HUES6 (cell line): Measurements from ENCODE around the gene RAPGEF6.

ENCODE experiments used
- H3K27ac ChIP-seq: 2 replicates; pipeline ENCODE4 v1.7.0; 2013; ENCODE audit warnings: low read depth, mild to moderate bottlenecking, low read length, inconsistent platforms
- H3K27me3 ChIP-seq: 2 replicates; pipeline ENCODE4 v1.6.1; 2013; ENCODE audit warnings: low read length; ENCODE audit not compliant: control insufficient read depth, insufficient read depth
- H3K36me3 ChIP-seq: 2 replicates; pipeline ENCODE4 v1.6.1; 2013; ENCODE audit warnings: low read length; ENCODE audit not compliant: control insufficient read depth, insufficient read depth
- H3K4me1 ChIP-seq: 2 replicates; pipeline ENCODE4 v1.6.1; 2013; ENCODE audit warnings: low read length; ENCODE audit not compliant: control insufficient read depth, insufficient read depth
- H3K4me3 ChIP-seq: 2 replicates; pipeline ENCODE4 v1.5.1; 2013; ENCODE audit warnings: low read depth, low read length
- H3K9ac ChIP-seq: one replicate; pipeline ENCODE4 v1.6.1; 2013; ENCODE audit warnings: mild to moderate bottlenecking, low read length
- H3K9me3 ChIP-seq: 2 replicates; pipeline ENCODE4 v1.6.1; 2013; ENCODE audit warnings: low read depth, low read length; ENCODE audit not compliant: control insufficient read depth, insufficient read depth

Gene RAPGEF6

DNA sequence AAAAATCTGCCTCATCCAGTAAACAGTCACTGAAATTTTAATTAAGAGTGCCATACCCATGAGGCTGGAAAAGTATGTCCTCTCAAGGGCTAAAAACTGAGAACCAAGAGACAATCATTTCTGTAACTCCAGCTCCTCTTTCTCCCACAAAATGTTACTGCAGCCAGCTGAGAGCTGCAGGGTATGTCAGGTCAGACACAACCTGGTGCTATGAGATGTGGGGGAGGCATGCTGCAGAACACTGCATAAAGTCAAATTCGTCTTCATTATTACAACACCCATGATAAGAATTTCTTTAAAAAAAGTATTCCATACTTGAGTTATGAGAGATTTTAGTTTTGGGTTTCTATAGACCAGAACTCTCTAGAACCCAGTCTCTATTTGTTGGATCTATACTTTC lies 209.0 kb downstream of the RAPGEF6 start:
- peaks cover 33% of the 10 kb centered on the region for H3K36me3 ChIP-seq

GRCh38 chr5:131423056-131423455 lies 212.0 kb downstream of the RAPGEF6 start:
- Histone ChIP-seq H3K4me1 (no peaks in the 10 kb centered on the region), H3K36me3 (peaks cover 19% of the 10 kb centered on the region), H3K9me3 (no peaks in the 10 kb centered on the region), H3K27ac (no peak overlapping the region), H3K4me3 (no peak overlapping the region), H3K9ac (no peak overlapping the region), H3K27me3 (no peaks in the 10 kb centered on the region)

More for the DNA sequence above, 209.0 kb downstream of the RAPGEF6 start:
- H3K27me3 ChIP-seq: no peaks in the 10 kb centered on the region
- no peaks in the 10 kb centered on the region for H3K9me3 ChIP-seq
- H3K4me3 ChIP-seq: no peak overlapping the region
- no peak overlapping the region for H3K27ac ChIP-seq
- no peak overlapping the region for H3K9ac ChIP-seq
- H3K4me1 ChIP-seq: no peaks in the 10 kb centered on the region

GRCh38 chr5:131419877-131420276 lies 215.2 kb downstream of the RAPGEF6 start:
- no peaks in the 10 kb centered on the region for H3K27me3 ChIP-seq
- no peak overlapping the region for H3K4me3 ChIP-seq
- peaks cover 3% of the 10 kb centered on the region; the same call in 1 of the 2 replicates for H3K36me3 ChIP-seq
- no peaks in the 10 kb centered on the region for H3K4me1 ChIP-seq
- H3K9me3 ChIP-seq: no peaks in the 10 kb centered on the region
- no peak overlapping the region for H3K9ac ChIP-seq
- no peak overlapping the region for H3K27ac ChIP-seq

DNA sequence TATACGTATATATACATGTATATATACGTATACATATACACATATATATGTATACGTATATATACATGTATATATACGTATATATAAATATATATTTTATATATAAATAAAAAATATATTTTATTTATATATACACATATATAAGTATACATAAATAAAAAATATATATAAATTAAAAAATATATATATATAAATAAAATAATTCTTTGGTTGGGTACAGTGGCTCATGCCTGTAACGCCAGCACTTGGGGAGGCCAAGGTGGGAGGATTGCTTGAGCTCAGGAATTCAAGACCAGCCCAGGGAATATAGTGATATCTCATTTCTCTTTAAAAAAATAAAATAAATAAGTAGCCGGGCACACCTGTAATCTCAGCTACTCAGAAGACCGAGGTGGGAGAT lies 216.2 kb downstream of the RAPGEF6 start:
- Histone ChIP-seq H3K9ac (no peak overlapping the region), H3K4me1 (no peaks in the 10 kb centered on the region), H3K9me3 (no peaks in the 10 kb centered on the region), H3K27ac (no peak overlapping the region), H3K4me3 (no peak overlapping the region), H3K27me3 (no peaks in the 10 kb centered on the region), H3K36me3 (peaks cover 3% of the 10 kb centered on the region)

- H3K4me3 ChIP-seq: no peak overlapping the region
- no peaks in the 10 kb centered on the region for H3K9me3 ChIP-seq
- no peaks in the 10 kb centered on the region for H3K27me3 ChIP-seq
- H3K27ac ChIP-seq: no peak overlapping the region
- H3K9ac ChIP-seq: no peak overlapping the region
- H3K4me1 ChIP-seq: no peaks in the 10 kb centered on the region
- peaks cover 3% of the 10 kb centered on the region for H3K36me3 ChIP-seq
These were observed 217.7 kb downstream of the RAPGEF6 start for GRCh38 chr5:131417240-131417869.

DNA sequence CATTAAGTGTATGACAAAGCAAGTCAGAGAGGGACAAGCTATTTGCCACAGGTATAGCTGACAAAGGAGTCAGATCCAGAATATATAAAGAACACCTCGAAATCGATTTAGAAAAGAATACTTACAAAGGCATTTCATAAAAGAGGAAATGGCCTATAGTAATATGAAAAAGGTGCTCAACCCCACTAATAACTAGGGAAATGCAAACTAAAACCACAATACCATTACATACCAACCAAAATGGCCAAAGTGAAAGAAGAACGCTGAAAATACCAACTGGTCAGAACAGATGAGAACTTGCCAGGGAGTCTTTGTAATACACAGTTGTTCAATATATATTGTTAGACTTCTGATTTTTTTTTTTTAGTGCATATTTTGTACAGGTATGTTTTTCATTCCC lies 218.3 kb downstream of the RAPGEF6 start:
- H3K27ac ChIP-seq: no peak overlapping the region
- H3K4me1 ChIP-seq: no peaks in the 10 kb centered on the region
- no peaks in the 10 kb centered on the region for H3K27me3 ChIP-seq
- peaks cover 2% of the 10 kb centered on the region for H3K36me3 ChIP-seq
- H3K9me3 ChIP-seq: no peaks in the 10 kb centered on the region
- H3K4me3 ChIP-seq: no peak overlapping the region
- no peak overlapping the region for H3K9ac ChIP-seq

- H3K27me3 ChIP-seq: no peaks in the 10 kb centered on the region
- no peaks in the 10 kb centered on the region for H3K9me3 ChIP-seq
- H3K4me3 ChIP-seq: no peak overlapping the region
- H3K9ac ChIP-seq: no peak overlapping the region
- H3K36me3 ChIP-seq: no peaks in the 10 kb centered on the region; the same call in 1 of the 2 replicates
- no peaks in the 10 kb centered on the region for H3K4me1 ChIP-seq
- no peak overlapping the region for H3K27ac ChIP-seq
These were observed 221.1 kb downstream of the RAPGEF6 start for GRCh38 chr5:131413605-131414559.

GRCh38 chr5:131406975-131407638 lies 227.9 kb downstream of the RAPGEF6 start:
- H3K4me1 ChIP-seq: no peaks in the 10 kb centered on the region
- H3K36me3 ChIP-seq: peaks cover 23% of the 10 kb centered on the region; the same call in 1 of the 2 replicates
- H3K9ac ChIP-seq: no peak overlapping the region
- no peak overlapping the region for H3K4me3 ChIP-seq
- no peak overlapping the region for H3K27ac ChIP-seq
- H3K27me3 ChIP-seq: no peaks in the 10 kb centered on the region
- H3K9me3 ChIP-seq: no peaks in the 10 kb centered on the region; the same call in 1 of the 2 replicates

DNA sequence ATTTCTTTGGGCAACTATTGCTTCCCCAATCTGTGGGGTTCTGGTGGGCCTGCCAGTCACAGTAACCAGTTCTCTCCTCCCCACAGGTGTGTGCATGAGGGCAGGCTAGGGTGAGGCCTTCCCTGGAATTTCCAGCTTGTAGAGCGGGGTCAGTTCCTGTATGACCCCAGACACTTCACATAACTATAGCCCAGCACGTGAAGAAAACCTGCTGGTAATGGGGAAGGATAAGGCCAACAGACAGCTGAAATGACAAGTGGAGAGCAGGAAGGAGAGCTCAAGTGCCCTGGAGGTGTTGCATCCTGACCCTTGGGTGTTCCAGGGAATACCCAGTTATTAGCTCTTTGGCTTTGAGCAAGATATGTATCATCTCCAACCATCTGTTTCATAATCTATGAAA lies 229.0 kb downstream of the RAPGEF6 start:
- H3K4me1 ChIP-seq: no peaks in the 10 kb centered on the region
- H3K36me3 ChIP-seq: peaks cover 23% of the 10 kb centered on the region; the same call in 1 of the 2 replicates
- no peak overlapping the region for H3K9ac ChIP-seq
- no peak overlapping the region for H3K27ac ChIP-seq
- H3K27me3 ChIP-seq: no peaks in the 10 kb centered on the region
- no peak overlapping the region for H3K4me3 ChIP-seq
- H3K9me3 ChIP-seq: no peaks in the 10 kb centered on the region; the same call in 1 of the 2 replicates

DNA sequence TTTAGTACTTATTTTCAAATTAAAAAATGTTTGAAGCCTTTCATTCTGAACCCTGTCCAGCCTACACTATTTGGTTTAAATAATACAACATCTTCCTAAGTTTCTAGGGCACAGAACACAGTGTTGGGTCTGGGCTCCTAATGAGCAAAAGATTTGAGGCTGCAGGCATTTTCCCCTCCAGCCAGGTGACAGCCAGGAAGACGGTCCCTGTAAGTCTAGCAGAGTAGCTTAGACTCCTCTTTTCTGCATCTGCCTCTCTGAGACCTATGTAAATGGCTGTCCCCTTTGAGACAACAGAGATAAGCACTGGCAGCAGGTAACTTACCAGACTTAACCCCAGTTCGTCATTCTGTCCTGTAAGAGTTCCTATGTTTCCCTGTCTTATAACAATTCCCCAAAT lies 229.4 kb downstream of the RAPGEF6 start:
- H3K9ac ChIP-seq: no peak overlapping the region
- H3K36me3 ChIP-seq: peaks cover 23% of the 10 kb centered on the region; the same call in 1 of the 2 replicates
- H3K27ac ChIP-seq: no peak overlapping the region
- H3K9me3 ChIP-seq: no peaks in the 10 kb centered on the region; the same call in 1 of the 2 replicates
- H3K27me3 ChIP-seq: no peaks in the 10 kb centered on the region
- no peaks in the 10 kb centered on the region for H3K4me1 ChIP-seq
- H3K4me3 ChIP-seq: no peak overlapping the region
